Naive thymus-derived CD4-positive, alpha-beta T cell (primary cell): ENCODE data around the gene ADARB1. TPM values are rescaled to one million over a fixed set of nuclear protein-coding genes. Genes with fewer than 3 reads are reported as not detected.
A peak's percentile ranks its signal among the peaks of the same experiment; 100 is the strongest.

ENCODE experiments used
- ATAC-seq: fragments of 150-1000 bp; cut with Tn5 transposase; 2 replicates; pipeline ENCODE4 v1.10.0; 2021; ENCODE audit warnings: mild to moderate bottlenecking, moderate library complexity
- CTCF ChIA-PET: fragments of 350-600 bp; sonication (Branson Sonifier 250); formaldehyde crosslinking; loops from one replicate; lab custom pipeline; 2021; ENCODE audit warnings: antibody characterized with exemption; lab: Charles Lee
- POLR2A ChIA-PET: fragments of 350-600 bp; sonication (Branson Sonifier 250); formaldehyde crosslinking; loops from one replicate; lab custom pipeline; 2021; ENCODE audit warnings: antibody characterized with exemption, inconsistent platforms; lab: Charles Lee
- DNase-seq, 9 donors: peaks; one replicate each; pipeline versions ENCODE4 v3.0.0 to v3.0.0-alpha.2; 2020 to 2022; ENCODE audit warnings: mixed read lengths in 1 of 9
- H3K27ac ChIP-seq: one replicate; pipeline ENCODE4 v1.7.0; 2013; ENCODE audit warnings: mild to moderate bottlenecking, low read depth, low read length, moderate library complexity
- H3K27me3 ChIP-seq, 2 donors: one replicate each; pipeline ENCODE4 v1.7.0; 2013; ENCODE audit warnings: low read length in 2 of 2, mild to moderate bottlenecking in 2 of 2, moderate library complexity in 2 of 2; ENCODE audit not compliant: control insufficient read depth in 2 of 2, insufficient read depth in 2 of 2
- H3K36me3 ChIP-seq, 3 experiments: 1 replicate in 2 of 3; 2 replicates in 1 of 3; pipeline ENCODE4 v1.7.0; 2013; ENCODE audit warnings: low read length in 3 of 3, mild to moderate bottlenecking in 3 of 3, moderate library complexity in 1 of 3; ENCODE audit not compliant: insufficient read depth in 3 of 3, control insufficient read depth in 2 of 3
- H3K4me1 ChIP-seq, 2 donors: one replicate each; pipeline ENCODE4 v1.7.0; 2013; ENCODE audit warnings: low read length in 2 of 2, mild to moderate bottlenecking in 2 of 2, moderate library complexity in 1 of 2; ENCODE audit not compliant: control insufficient read depth in 2 of 2, insufficient read depth in 2 of 2
- H3K4me3 ChIP-seq: 2 replicates; pipeline ENCODE4 v1.7.0; 2013; ENCODE audit warnings: mild to moderate bottlenecking, low read length
- H3K9me3 ChIP-seq, 3 experiments: 1 replicate in 2 of 3; 2 replicates in 1 of 3; pipeline ENCODE4 v1.7.0; 2013; ENCODE audit warnings: low read length in 3 of 3; ENCODE audit not compliant: control insufficient read depth in 2 of 3
- H3K27ac Mint-ChIP-seq, 9 donors: one replicate each; pipeline ENCODE4 v1.8.0; 2020 to 2022; ENCODE audit warnings: mixed read lengths in 9 of 9, mild to moderate bottlenecking in 8 of 9, moderate library complexity in 5 of 9, inconsistent platforms in 2 of 9
- H3K27me3 Mint-ChIP-seq, 5 donors: one replicate each; pipeline ENCODE4 v1.8.0; 2021 to 2022; ENCODE audit warnings: mixed read lengths in 5 of 5, mild to moderate bottlenecking in 1 of 5
- H3K36me3 Mint-ChIP-seq, 5 donors: one replicate each; pipeline ENCODE4 v1.8.0; 2020 to 2022; ENCODE audit warnings: mixed read lengths in 5 of 5, mild to moderate bottlenecking in 3 of 5, inconsistent platforms in 1 of 5
- H3K4me1 Mint-ChIP-seq, 7 donors: one replicate each; pipeline ENCODE4 v1.8.0; 2020 to 2022; ENCODE audit warnings: mixed read lengths in 7 of 7, mild to moderate bottlenecking in 3 of 7, inconsistent platforms in 1 of 7
- H3K4me3 Mint-ChIP-seq, 10 donors: one replicate each; pipeline ENCODE4 v1.8.0; 2020 to 2022; ENCODE audit warnings: mild to moderate bottlenecking in 10 of 10, mixed read lengths in 10 of 10, moderate library complexity in 6 of 10, inconsistent platforms in 2 of 10
- H3K9me3 Mint-ChIP-seq, 11 donors: one replicate each; pipeline ENCODE4 v1.8.0; 2020 to 2022; ENCODE audit warnings: mixed read lengths in 11 of 11, mild to moderate bottlenecking in 4 of 11, inconsistent platforms in 1 of 11, moderate library complexity in 1 of 11
- intact Hi-C, 2 donors: fragments of 100-400 bp; cut with micrococcal nuclease; formaldehyde crosslinking; loops; one replicate each; pipeline ENCODE4 v1.15.1; 2023
- polyA plus RNA-seq, 2 donors: library from polyadenylated mRNA; unstranded; fragments of 300-500 nt; fragmentation: Illumina TruSeq; gene quantifications; one replicate each; pipeline ENCODE4 v1.2.3, GENCODE V29; 2021
- total RNA-seq, 6 experiments: library from RNA in 5 of 6; stranded (reverse) in 5 of 6; gene quantifications; 1 replicate in 5 of 6; 2 replicates in 1 of 6; pipeline ENCODE4 v1.2.3 and lab custom pipeline; 2021 to 2026

Gene ADARB1
- total and polyA plus RNA-seq, 7 experiments from 2014 or later, result 6.2 to 52.2 (median 38.4) TPM

DNA sequence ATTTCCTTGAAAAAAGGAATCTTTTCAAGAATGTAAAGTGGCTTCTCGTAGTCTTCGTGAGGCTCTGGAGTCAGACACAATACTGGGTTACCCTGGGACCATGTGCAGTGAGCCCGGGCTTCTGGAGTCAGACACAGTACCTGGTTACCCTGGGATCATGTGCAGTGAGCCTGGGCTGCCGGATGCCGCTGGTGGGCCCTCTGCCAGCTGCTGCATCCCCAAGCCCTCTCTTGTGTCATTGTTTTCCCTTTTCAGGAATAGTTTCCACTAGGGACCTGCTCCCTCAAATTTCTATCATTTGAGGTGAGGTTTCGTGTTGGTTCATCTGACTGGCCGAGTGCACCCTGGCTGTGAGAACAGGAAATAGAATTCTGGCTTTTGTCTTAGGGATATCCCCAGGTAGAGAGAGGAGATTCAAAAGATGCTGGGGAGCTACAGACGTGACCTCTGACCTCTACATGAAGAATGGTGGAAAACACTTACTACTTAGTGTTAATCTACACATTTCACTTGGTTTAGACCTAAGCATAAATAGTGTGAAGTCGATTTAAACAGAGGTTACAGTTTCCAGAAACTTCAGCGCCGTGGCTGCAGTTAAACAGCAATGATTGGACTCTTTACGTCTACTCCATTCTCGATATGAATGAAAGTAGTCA lies 10.6 kb downstream of the ADARB1 start:
- CTCF ChIA-PET, result interaction anchor here (1.1 to 1.7 kb wide), 2 partner anchors 29 to 135 kb away, joined by 3 to 5 read pairs; no protein-coding TSS in a partner anchor
- no peaks in the 10 kb centered on the region for H3K27me3 Mint-ChIP-seq
- no peaks in the 10 kb centered on the region for H3K9me3 Mint-ChIP-seq
- peak overlapping the region in 9 of 10 donors; percentile 2 to 75 (median 26) for H3K4me3 Mint-ChIP-seq
- intact Hi-C loops, result no loop called here
- DNase-seq (no peak), ATAC-seq (no peak)
- peak overlapping the region; percentile 8 to 98 (median 85) for H3K27ac Mint-ChIP-seq
- H3K4me1 Mint-ChIP-seq, result peaks cover 76 to 98% (median 96%) of the 10 kb centered on the region in 7 donors
- Histone ChIP-seq H3K4me3 (no peak overlapping the region), H3K9me3 (no peaks in the 10 kb centered on the region), H3K27ac (no peak overlapping the region), H3K4me1 (peaks cover 78 to 84% of the 10 kb centered on the region in 2 donors), H3K27me3 (no peaks in the 10 kb centered on the region), H3K36me3 (no peaks in the 10 kb centered on the region)
- H3K36me3 Mint-ChIP-seq, result peaks cover 0 to 23% (median 6%) of the 10 kb centered on the region in 5 donors
- POLR2A ChIA-PET, result no interaction called here

GRCh38 chr21:45085700-45086099 lies 11.3 kb downstream of the ADARB1 start:
- peak overlapping the region in 8 of 9 donors; percentile 7 to 98 (median 62) for H3K27ac Mint-ChIP-seq
- Histone ChIP-seq H3K9me3 (no peaks in the 10 kb centered on the region), H3K4me3 (no peak overlapping the region), H3K4me1 (peaks cover 71 to 77% of the 10 kb centered on the region in 2 donors), H3K27ac (no peak overlapping the region), H3K27me3 (no peaks in the 10 kb centered on the region), H3K36me3 (no peaks in the 10 kb centered on the region)
- peaks cover 80 to 97% (median 95%) of the 10 kb centered on the region in 7 donors for H3K4me1 Mint-ChIP-seq
- no peak for DNase-seq
- H3K9me3 Mint-ChIP-seq, result no peaks in the 10 kb centered on the region
- peak overlapping the region in 6 of 10 donors; percentile 4 to 79 (median 61) for H3K4me3 Mint-ChIP-seq
- ChIA-PET POLR2A (interaction anchor here (1.2 kb wide), 1 partner anchor 13 kb away, joined by 3 read pairs; no protein-coding TSS in a partner anchor), CTCF (interaction anchor here (1.1 to 1.8 kb wide), 4 partner anchors 8 to 136 kb away, joined by 3 to 6 read pairs (median 5); no protein-coding TSS in a partner anchor)
- H3K27me3 Mint-ChIP-seq, result no peaks in the 10 kb centered on the region
- intact Hi-C loops, result loop anchor here in 1 of 2 donors (2.0 kb wide), 1 partner anchor 19 kb away; no protein-coding TSS in a partner anchor
- peaks cover 0 to 26% (median 6%) of the 10 kb centered on the region in 5 donors for H3K36me3 Mint-ChIP-seq
- ATAC-seq, result no peak

- DNase-seq, result no peak
- H3K9me3 ChIP-seq, result no peaks in the 10 kb centered on the region
- Mint-ChIP-seq H3K4me3 (peak overlapping the region in 9 of 10 donors; percentile 59 to 83 (median 75)), H3K9me3 (no peaks in the 10 kb centered on the region), H3K36me3 (peaks cover 0 to 20% (median 3%) of the 10 kb centered on the region in 5 donors), H3K27me3 (no peaks in the 10 kb centered on the region), H3K4me1 (peaks cover 78 to 97% (median 94%) of the 10 kb centered on the region in 7 donors), H3K27ac (peak overlapping the region in 8 of 9 donors; percentile 28 to 85 (median 68))
- POLR2A ChIA-PET, result interaction anchor here (1.2 kb wide), 1 partner anchor 12 kb away, joined by 3 read pairs; no protein-coding TSS in a partner anchor
- H3K36me3 ChIP-seq, result no peaks in the 10 kb centered on the region
- intact Hi-C loops, result loop anchor here in 1 of 2 donors (2.0 kb wide), 1 partner anchor 18 kb away; no protein-coding TSS in a partner anchor
- H3K27ac ChIP-seq, result no peak overlapping the region
- peaks cover 64 to 70% of the 10 kb centered on the region in 2 donors for H3K4me1 ChIP-seq
- H3K4me3 ChIP-seq, result no peak overlapping the region
- no peak for ATAC-seq
- CTCF ChIA-PET, result interaction anchor here (1.5 to 1.8 kb wide), 3 partner anchors 9 to 137 kb away, joined by 5 to 6 read pairs (median 5); no protein-coding TSS in a partner anchor
- H3K27me3 ChIP-seq, result no peaks in the 10 kb centered on the region
Observed at GRCh38 chr21:45086337-45086958, 12.1 kb downstream of the ADARB1 start.

DNA sequence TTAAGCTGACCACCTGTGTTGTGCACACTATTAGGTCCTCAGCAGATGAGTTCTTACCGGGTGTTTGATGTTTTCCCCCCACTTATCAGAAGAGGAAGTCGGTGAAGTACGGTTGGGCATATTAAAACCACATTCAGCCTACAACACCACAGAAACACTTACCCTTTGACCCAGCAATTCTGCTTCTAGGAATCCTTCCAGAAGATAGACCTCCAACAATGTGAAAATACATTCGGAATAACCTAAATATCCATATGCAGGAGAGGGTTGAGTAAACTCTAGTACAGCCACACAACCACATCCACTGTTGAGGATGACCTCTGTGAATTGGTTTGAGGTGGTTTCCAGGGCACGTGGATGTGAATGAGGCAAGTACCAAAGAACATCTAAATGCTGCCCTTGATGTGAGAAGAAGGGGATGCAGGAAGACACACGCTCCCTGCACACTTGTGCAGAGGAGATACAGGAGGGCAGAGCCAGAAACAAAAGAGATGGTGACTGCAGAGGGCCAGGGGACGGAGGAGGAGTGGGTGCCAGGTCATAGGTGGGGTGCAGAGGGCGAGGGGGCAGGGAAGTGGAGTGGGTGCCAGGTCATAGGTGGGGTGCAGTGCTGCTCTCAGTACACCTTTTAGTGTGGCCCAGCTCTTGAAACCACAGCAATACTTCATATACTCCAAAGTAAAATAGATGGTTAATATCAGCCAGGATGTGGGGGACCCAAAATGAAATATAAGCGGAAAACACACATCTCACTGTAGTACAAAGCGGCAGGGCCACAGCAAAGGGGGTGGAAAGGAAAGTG lies 12.8 kb downstream of the ADARB1 start:
- ATAC-seq (peak; percentile 71), DNase-seq (peak in 1 of 9 donors; percentile 33)
- intact Hi-C loops, result loop anchor here (1.0 to 2.0 kb wide), 2 partner anchors 8 to 18 kb away; no protein-coding TSS in a partner anchor
- H3K9me3 ChIP-seq, result no peaks in the 10 kb centered on the region
- no peak overlapping the region for H3K4me3 ChIP-seq
- Mint-ChIP-seq H3K4me3 (peak overlapping the region; percentile 25 to 83 (median 72)), H3K4me1 (peaks cover 70 to 95% (median 89%) of the 10 kb centered on the region in 7 donors), H3K27ac (peak overlapping the region; percentile 45 to 83 (median 65)), H3K27me3 (no peaks in the 10 kb centered on the region), H3K36me3 (peaks cover 0 to 16% (median 0%) of the 10 kb centered on the region in 5 donors), H3K9me3 (no peaks in the 10 kb centered on the region)
- H3K4me1 ChIP-seq, result peaks cover 56 to 62% of the 10 kb centered on the region in 2 donors
- H3K27ac ChIP-seq, result peak overlapping the region; percentile 31
- H3K36me3 ChIP-seq, result no peaks in the 10 kb centered on the region
- POLR2A ChIA-PET, result interaction anchor here (1.2 kb wide), 1 partner anchor 11 kb away, joined by 3 read pairs; no protein-coding TSS in a partner anchor
- CTCF ChIA-PET, result interaction anchor here (1.5 to 1.8 kb wide), 3 partner anchors 10 to 137 kb away, joined by 5 to 6 read pairs (median 5); no protein-coding TSS in a partner anchor
- H3K27me3 ChIP-seq, result no peaks in the 10 kb centered on the region

DNA sequence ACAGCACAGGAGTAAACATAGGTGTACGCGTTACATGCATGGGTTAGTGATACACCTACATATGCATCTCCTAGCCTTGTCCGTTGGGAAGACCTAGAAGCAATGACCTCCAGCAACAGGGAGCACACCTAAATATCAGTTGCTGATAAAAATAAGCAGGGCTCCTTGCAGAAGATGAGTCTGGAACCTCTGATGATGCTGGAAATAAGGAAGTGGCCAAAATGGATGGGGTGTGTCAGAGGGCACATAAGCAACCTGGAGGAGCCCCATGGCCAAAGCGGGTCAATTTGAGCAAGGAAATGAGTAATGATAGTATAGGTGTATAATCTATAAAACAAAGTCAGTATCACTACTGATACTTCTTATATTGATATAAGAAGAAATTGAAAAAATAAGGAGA lies 13.7 kb downstream of the ADARB1 start:
- ChIA-PET CTCF (no interaction called here), POLR2A (no interaction called here)
- Mint-ChIP-seq H3K36me3 (peaks cover 0 to 14% (median 0%) of the 10 kb centered on the region in 5 donors), H3K27me3 (no peaks in the 10 kb centered on the region), H3K4me1 (peaks cover 65 to 94% (median 88%) of the 10 kb centered on the region in 7 donors), H3K9me3 (no peaks in the 10 kb centered on the region), H3K4me3 (peak overlapping the region in 8 of 10 donors; percentile 25 to 83 (median 68)), H3K27ac (peak overlapping the region in 7 of 9 donors; percentile 48 to 77 (median 65))
- no peak for ATAC-seq
- Histone ChIP-seq H3K27ac (no peak overlapping the region), H3K4me1 (peaks cover 47 to 53% of the 10 kb centered on the region in 2 donors), H3K27me3 (no peaks in the 10 kb centered on the region), H3K9me3 (no peaks in the 10 kb centered on the region), H3K36me3 (no peaks in the 10 kb centered on the region), H3K4me3 (no peak overlapping the region)
- no peak for DNase-seq
- intact Hi-C loops, result no loop called here
